ENCODE data around the gene NDUFB10.

The NDUFB10 gene

GRCh38 chr16:1973461-1974156 is 14.3 kb downstream of the NDUFB10 start:
- DNase-seq: no peak

GRCh38 chr16:1974157-1975070 is 15.1 kb downstream of the NDUFB10 start:
- no peak for DNase-seq

- no peak for DNase-seq
These were observed 16.3 kb downstream of the NDUFB10 start for GRCh38 chr16:1975432-1976215.

- no peak for DNase-seq
These were observed 16.8 kb downstream of the NDUFB10 start for GRCh38 chr16:1976216-1976520.

GRCh38 chr16:1976951-1977874 is 17.9 kb downstream of the NDUFB10 start:
- DNase-seq: no peak

- no peak for DNase-seq
These were observed 18.5 kb downstream of the NDUFB10 start for GRCh38 chr16:1977875-1978268.

GRCh38 chr16:1978476-1979120 is 19.3 kb downstream of the NDUFB10 start:
- no peak for DNase-seq

GRCh38 chr16:1979271-1980029 is 20.1 kb downstream of the NDUFB10 start:
- DNase-seq: no peak

GRCh38 chr16:1980030-1980769 is 20.9 kb downstream of the NDUFB10 start:
- DNase-seq: no peak

GRCh38 chr16:1980770-1981087 is 21.4 kb downstream of the NDUFB10 start:
- DNase-seq: no peak

- no peak for DNase-seq
These were observed 22.1 kb downstream of the NDUFB10 start, which contains the start of gene NOXO1 for GRCh38 chr16:1981398-1981836. Gene NOXO1, minus strand, starts transcription at chr16:1981469. Its CDS starts 290 bp downstream, at chr16:1981179.

GRCh38 chr16:1982013-1982433 is 22.7 kb downstream of the NDUFB10 start:
- DNase-seq: peak; percentile 22

GRCh38 chr16:1982991-1983543 is 23.7 kb downstream of the NDUFB10 start:
- no peak for DNase-seq

GRCh38 chr16:1983544-1984346 is 24.4 kb downstream of the NDUFB10 start, which contains the start of gene GFER:
Gene GFER, plus strand, starts transcription at chr16:1984193. Its CDS starts 26 bp downstream, at chr16:1984219.
- peak; percentile 88 for DNase-seq

GRCh38 chr16:1984347-1985225 is 25.2 kb downstream of the NDUFB10 start:
- no peak for DNase-seq

GRCh38 chr16:1985466-1986150 is 26.3 kb downstream of the NDUFB10 start:
- no peak for DNase-seq

- no peak for DNase-seq
These were observed 27.9 kb downstream of the NDUFB10 start for GRCh38 chr16:1987198-1987597.

Data from NCI-H345 (cell line).